Epithelial cell of esophagus (primary cell): Measurements from ENCODE around the gene AOAH.

Source experiments
- DNase-seq: peaks from one replicate; pipeline ENCODE4 v3.0.0; 2010; ENCODE audit warnings: low read depth
- H3K4me3 ChIP-seq: 2 replicates; pipeline ENCODE4 v1.5.1; 2011; ENCODE audit warnings: mild to moderate bottlenecking, low read length, control low read depth
- CTCF ChIP-seq: IDR thresholded peaks from 2 replicates; pipeline ENCODE4 v1.5.1; 2011; ENCODE audit warnings: low read depth, mild to moderate bottlenecking, low read length, control low read depth, inconsistent platforms; ENCODE audit not compliant: insufficient read depth; ENCODE audit errors: missing control alignments

The AOAH gene

GRCh38 chr7:36730046-36730445 lies 5.8 kb upstream of the AOAH start:
- no peak for TF ChIP-seq CTCF
- no peak for DNase-seq
- no peak overlapping the region for H3K4me3 ChIP-seq

GRCh38 chr7:36728143-36728542 lies 3.8 kb upstream of the AOAH start:
- no peak for DNase-seq
- no peak overlapping the region for H3K4me3 ChIP-seq
- no peak for TF ChIP-seq CTCF

GRCh38 chr7:36726806-36727503 lies 2.7 kb upstream of the AOAH start:
- no peak for DNase-seq
- no peak for TF ChIP-seq CTCF
- no peak overlapping the region for H3K4me3 ChIP-seq

GRCh38 chr7:36726311-36726710 lies 2.0 kb upstream of the AOAH start:
- no peak for TF ChIP-seq CTCF
- no peak for DNase-seq
- no peak overlapping the region for H3K4me3 ChIP-seq

GRCh38 chr7:36724996-36725395 lies 702 bp upstream of the AOAH start:
- DNase-seq: no peak
- H3K4me3 ChIP-seq: no peak overlapping the region
- no peak for TF ChIP-seq CTCF

GRCh38 chr7:36723291-36723690 lies 1.0 kb downstream of the AOAH start:
- no peak for TF ChIP-seq CTCF
- DNase-seq: no peak
- no peak overlapping the region for H3K4me3 ChIP-seq

GRCh38 chr7:36719083-36719632 lies 5.1 kb downstream of the AOAH start:
- no peak overlapping the region for H3K4me3 ChIP-seq
- TF ChIP-seq CTCF: no peak
- DNase-seq: no peak
